GM21423 (cell line): Measurements from ENCODE around the gene COX5A.

Experiments used
- ATAC-seq: cut with Tn5 transposase; IDR thresholded peaks from one replicate; pipeline ENCODE4 v1.9.1; 2021; ENCODE audit warnings: mild to moderate bottlenecking, moderate library complexity; ENCODE audit not compliant: unreplicated experiment

The COX5A gene

DNA sequence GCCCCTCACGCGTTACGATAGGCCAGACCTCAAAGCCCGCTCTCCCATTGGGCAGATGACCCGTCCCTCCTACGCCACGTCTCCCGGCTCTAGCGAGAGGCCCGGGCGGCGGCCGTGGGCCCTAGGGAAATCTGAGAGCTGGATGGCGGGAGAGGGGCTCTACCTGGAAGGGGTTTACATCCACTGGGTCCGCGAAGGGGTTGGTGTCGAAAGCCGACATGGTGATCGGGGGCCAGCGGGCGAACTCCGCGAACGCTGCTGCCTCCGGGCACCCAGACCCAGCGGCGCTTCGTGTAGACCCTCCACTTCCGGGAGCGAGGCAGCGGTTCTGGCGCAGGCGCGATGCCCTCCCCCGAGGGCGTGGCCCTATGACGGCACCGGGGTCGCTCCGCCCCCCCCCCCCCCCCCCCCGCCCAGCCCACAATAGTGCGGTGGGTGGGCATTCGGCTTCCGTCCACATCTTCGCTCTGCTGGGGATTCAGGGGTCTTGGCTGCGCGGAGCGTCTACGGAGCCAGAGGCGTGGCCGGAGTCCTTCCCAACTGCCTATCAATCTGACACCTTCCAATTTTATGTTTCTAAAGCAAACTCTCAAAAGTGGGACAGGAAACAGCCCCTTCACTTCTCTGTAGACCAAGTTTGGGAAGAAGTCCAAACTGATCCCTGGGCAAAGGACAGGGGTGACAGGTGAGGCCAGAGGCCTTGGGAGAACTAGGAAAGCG, 64.7 kb downstream of the COX5A start, which contains the start of gene SCAMP2:
Gene SCAMP2 (minus strand): TSS at position 330 of the 720 bp plus-strand sequence. CDS start 110 bp downstream, at position 220.
- peak; percentile 68 for ATAC-seq

- no peak for ATAC-seq
Observed at GRCh38 chr15:74872702-74873035, 65.2 kb downstream of the COX5A start.

- ATAC-seq: no peak
Observed at GRCh38 chr15:74870436-74871215, 67.2 kb downstream of the COX5A start.
